ENCODE results near the gene ATF6B. TPM values are rescaled to one million over a fixed set of nuclear protein-coding genes. Genes with fewer than 3 reads are reported as not detected.

ATF6B gene
- total RNA-seq, 4 donors from 2014 or later = 74.3 to 121 (median 102) TPM

- no peak for TF ChIP-seq EP300 (IDR thresholded peaks at IDR 0.05)
- TF ChIP-seq, protein P1, sequence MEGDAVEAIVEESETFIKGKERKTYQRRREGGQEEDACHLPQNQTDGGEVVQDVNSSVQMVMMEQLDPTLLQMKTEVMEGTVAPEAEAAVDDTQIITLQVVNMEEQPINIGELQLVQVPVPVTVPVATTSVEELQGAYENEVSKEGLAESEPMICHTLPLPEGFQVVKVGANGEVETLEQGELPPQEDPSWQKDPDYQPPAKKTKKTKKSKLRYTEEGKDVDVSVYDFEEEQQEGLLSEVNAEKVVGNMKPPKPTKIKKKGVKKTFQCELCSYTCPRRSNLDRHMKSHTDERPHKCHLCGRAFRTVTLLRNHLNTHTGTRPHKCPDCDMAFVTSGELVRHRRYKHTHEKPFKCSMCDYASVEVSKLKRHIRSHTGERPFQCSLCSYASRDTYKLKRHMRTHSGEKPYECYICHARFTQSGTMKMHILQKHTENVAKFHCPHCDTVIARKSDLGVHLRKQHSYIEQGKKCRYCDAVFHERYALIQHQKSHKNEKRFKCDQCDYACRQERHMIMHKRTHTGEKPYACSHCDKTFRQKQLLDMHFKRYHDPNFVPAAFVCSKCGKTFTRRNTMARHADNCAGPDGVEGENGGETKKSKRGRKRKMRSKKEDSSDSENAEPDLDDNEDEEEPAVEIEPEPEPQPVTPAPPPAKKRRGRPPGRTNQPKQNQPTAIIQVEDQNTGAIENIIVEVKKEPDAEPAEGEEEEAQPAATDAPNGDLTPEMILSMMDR (IDR thresholded peaks at IDR 0.05) = no peak
- no peaks in the 10 kb centered on the region for H3K9me3 ChIP-seq
- DNase-seq (ENCODE audit: low spot score in 2 of 2) = no peak
- H3K4me1 ChIP-seq = peaks cover 0 to 65% (median 32%) of the 10 kb centered on the region in 4 donors
- peaks cover 0 to 21% (median 0%) of the 10 kb centered on the region in 3 donors for H3K36me3 ChIP-seq
- peak overlapping the region; percentile 91 to 100 (median 95) for H3K27ac ChIP-seq
- no peaks in the 10 kb centered on the region for H3K27me3 ChIP-seq
- WGBS, 2 donors = 5 to 19% methylated on average over 2 of the region's 2 CpGs
- peak overlapping the region; percentile 67 to 88 (median 73) for H3K4me3 ChIP-seq
Observed at GRCh38 chr6:32175322-32175710, 47.3 kb upstream of the ATF6B start.

DNA sequence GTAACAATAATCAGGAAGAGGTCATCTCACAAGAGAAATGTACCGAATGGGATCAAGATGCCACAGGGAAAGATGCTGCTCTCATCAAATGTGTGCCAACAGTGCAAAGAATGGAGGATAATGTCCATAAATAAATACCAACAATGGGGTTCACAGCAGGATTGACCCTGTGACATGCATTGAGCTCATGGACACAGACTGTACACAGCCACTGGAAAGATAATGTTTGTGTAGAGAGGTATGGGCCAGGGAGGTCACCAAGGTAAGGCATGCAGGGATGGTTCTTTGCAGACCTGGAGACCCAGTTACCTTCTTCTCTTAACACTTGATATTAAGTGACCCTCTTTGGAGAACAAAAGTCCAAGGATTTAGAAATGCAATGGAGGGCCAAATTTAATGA lies 46.4 kb upstream of the ATF6B start:
- H3K36me3 ChIP-seq = peaks cover 0 to 21% (median 0%) of the 10 kb centered on the region in 3 donors
- H3K4me3 ChIP-seq = no peak overlapping the region
- DNase-seq (ENCODE audit: low spot score in 2 of 2) = no peak
- H3K27ac ChIP-seq = no peak overlapping the region
- H3K9me3 ChIP-seq = no peaks in the 10 kb centered on the region
- H3K27me3 ChIP-seq = no peaks in the 10 kb centered on the region
- H3K4me1 ChIP-seq = peaks cover 0 to 65% (median 31%) of the 10 kb centered on the region in 4 donors
- 52 to 68% methylated on average over 1 of the region's 1 CpG for WGBS, 2 donors
- TF ChIP-seq EP300 (IDR thresholded peaks at IDR 0.05) = no peak
- TF ChIP-seq, protein P1 (IDR thresholded peaks at IDR 0.05) = no peak
- TF ChIP-seq POLR2A (IDR thresholded peaks at IDR 0.05) = no peak

DNA sequence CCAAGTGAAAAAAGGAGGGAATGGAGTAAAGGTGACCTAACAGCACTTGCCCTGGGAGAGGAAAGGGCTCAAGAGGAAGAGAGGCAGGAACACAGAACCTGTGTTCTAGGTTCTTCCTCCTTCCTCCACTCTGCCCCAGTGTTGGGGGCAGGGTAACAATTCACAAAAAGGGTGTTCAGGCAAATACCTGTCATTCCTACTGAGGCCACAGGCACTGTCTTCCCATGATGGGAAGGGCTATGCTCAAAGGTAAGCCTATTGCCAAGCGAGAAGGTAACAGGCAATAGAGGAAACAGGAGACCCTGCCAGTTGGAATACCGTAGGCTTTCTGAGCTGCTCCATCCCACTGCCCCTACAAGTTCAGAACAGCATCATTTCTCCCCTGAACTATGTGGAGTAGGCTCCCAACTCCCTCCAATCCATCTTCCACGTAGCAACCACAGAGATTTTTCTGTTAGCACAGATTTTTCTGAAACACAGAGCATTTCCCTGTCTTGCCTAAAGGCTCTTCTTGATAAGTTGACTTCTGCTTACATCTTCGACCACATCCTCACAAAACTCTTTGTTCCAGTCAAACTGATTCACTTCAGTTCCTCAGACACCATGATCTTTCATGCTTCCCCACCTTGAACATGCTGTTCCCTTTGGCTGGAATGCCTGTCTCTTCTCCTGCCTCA lies 45.1 kb upstream of the ATF6B start:
- Histone ChIP-seq H3K9me3 (no peaks in the 10 kb centered on the region), H3K4me3 (no peak overlapping the region), H3K27me3 (no peaks in the 10 kb centered on the region), H3K4me1 (peaks cover 0 to 70% (median 28%) of the 10 kb centered on the region in 4 donors), H3K36me3 (peaks cover 0 to 34% (median 0%) of the 10 kb centered on the region in 3 donors), H3K27ac (peak overlapping the region in 2 of 4 donors; percentile 34 to 36)
- no peak for DNase-seq (ENCODE audit: low spot score in 2 of 2)
- 53 to 70% methylated on average over 4 of the region's 4 CpGs for WGBS, 2 donors
- TF ChIP-seq EP300 (IDR thresholded peaks at IDR 0.05) = no peak
- no peak for TF ChIP-seq POLR2A (IDR thresholded peaks at IDR 0.05)
- TF ChIP-seq, protein P1 (IDR thresholded peaks at IDR 0.05) = no peak

- Histone ChIP-seq H3K4me1 (peaks cover 0 to 79% (median 29%) of the 10 kb centered on the region in 4 donors), H3K27me3 (no peaks in the 10 kb centered on the region), H3K27ac (peak overlapping the region in 1 of 4 donors; percentile 88), H3K9me3 (no peaks in the 10 kb centered on the region), H3K4me3 (no peak overlapping the region), H3K36me3 (peaks cover 0 to 53% (median 3%) of the 10 kb centered on the region in 3 donors)
- TF ChIP-seq POLR2A (IDR thresholded peaks at IDR 0.05) (no peak), EP300 (IDR thresholded peaks at IDR 0.05) (no peak)
- TF ChIP-seq, protein P1 (IDR thresholded peaks at IDR 0.05) = no peak
- DNase-seq (ENCODE audit: low spot score in 2 of 2) = no peak
- WGBS, 2 donors = 88 to 97% methylated on average over 6 of the region's 6 CpGs
Observed at GRCh38 chr6:32171234-32171633, 43.2 kb upstream of the ATF6B start.

GRCh38 chr6:32170294-32170693 lies 42.2 kb upstream of the ATF6B start:
- Histone ChIP-seq H3K4me1 (peaks cover 0 to 82% (median 26%) of the 10 kb centered on the region in 4 donors), H3K27me3 (no peaks in the 10 kb centered on the region), H3K27ac (peak overlapping the region in 2 of 4 donors; percentile 78 to 88), H3K4me3 (no peak overlapping the region), H3K9me3 (no peaks in the 10 kb centered on the region), H3K36me3 (peaks cover 0 to 63% (median 3%) of the 10 kb centered on the region in 3 donors)
- no peak for DNase-seq (ENCODE audit: low spot score in 2 of 2)
- 79 to 82% methylated on average over 11 of the region's 11 CpGs for WGBS, 2 donors
- TF ChIP-seq EP300 (IDR thresholded peaks at IDR 0.05) (no peak), POLR2A (IDR thresholded peaks at IDR 0.05) (no peak)
- TF ChIP-seq, protein P1 (IDR thresholded peaks at IDR 0.05) = no peak
